Glutamatergic neuron (in vitro differentiated cells): ENCODE measurements around the gene MSH2. TPM values are rescaled to one million over a fixed set of nuclear protein-coding genes. Genes with fewer than 3 reads are reported as not detected.

Experiments
- DNase-seq: peaks from one replicate; pipeline ENCODE4 v3.0.0; 2022
- H3K27ac Mint-ChIP-seq: one replicate; pipeline ENCODE4 v1.8.0; 2020; ENCODE audit warnings: mild to moderate bottlenecking, mixed read lengths, inconsistent platforms; ENCODE audit not compliant: unreplicated experiment
- H3K27me3 Mint-ChIP-seq: one replicate; pipeline ENCODE4 v1.8.0; 2020; ENCODE audit warnings: mild to moderate bottlenecking, moderate library complexity, mixed read lengths, inconsistent platforms; ENCODE audit not compliant: unreplicated experiment
- H3K36me3 Mint-ChIP-seq: one replicate; pipeline ENCODE4 v1.8.0; 2020; ENCODE audit warnings: mild to moderate bottlenecking, mixed read lengths, inconsistent platforms; ENCODE audit not compliant: unreplicated experiment
- H3K4me1 Mint-ChIP-seq: one replicate; pipeline ENCODE4 v1.8.0; 2020; ENCODE audit warnings: mild to moderate bottlenecking, low read depth, mixed read lengths, inconsistent platforms; ENCODE audit not compliant: unreplicated experiment
- H3K4me3 Mint-ChIP-seq: one replicate; pipeline ENCODE4 v1.8.0; 2020; ENCODE audit warnings: mild to moderate bottlenecking, mixed read lengths, inconsistent platforms; ENCODE audit not compliant: unreplicated experiment
- H3K9me3 Mint-ChIP-seq: one replicate; pipeline ENCODE4 v1.8.0; 2020; ENCODE audit warnings: mild to moderate bottlenecking, moderate library complexity, mixed read lengths, inconsistent platforms; ENCODE audit not compliant: unreplicated experiment
- CTCF ChIP-seq: fragments of 200-600 bp; sonication (generic); IDR thresholded peaks from one replicate; pipeline ENCODE4 v1.5.0; 2021; ENCODE audit not compliant: partially characterized antibody, unreplicated experiment
- total RNA-seq: library from RNA; stranded (reverse); fragmentation: NEBNext Ultra II Directional; extraction: Animal tissue kit (Norgen Biotek cat#: 25700); gene quantifications from one replicate; pipeline ENCODE4 v1.2.1, GENCODE V29; 2021; ENCODE audit not compliant: unreplicated experiment

MSH2 gene
- total RNA-seq, 1 donor from 2014 or later, result 27.9 TPM

GRCh38 chr2:47485751-47486300 lies 82.9 kb downstream of the MSH2 start:
- Mint-ChIP-seq H3K9me3 (no peaks in the 10 kb centered on the region), H3K27ac (no peak overlapping the region), H3K36me3 (no peaks in the 10 kb centered on the region), H3K27me3 (no peaks in the 10 kb centered on the region), H3K4me3 (no peak overlapping the region), H3K4me1 (peaks cover 10% of the 10 kb centered on the region)
- TF ChIP-seq CTCF, result no peak
- no peak for DNase-seq

DNA sequence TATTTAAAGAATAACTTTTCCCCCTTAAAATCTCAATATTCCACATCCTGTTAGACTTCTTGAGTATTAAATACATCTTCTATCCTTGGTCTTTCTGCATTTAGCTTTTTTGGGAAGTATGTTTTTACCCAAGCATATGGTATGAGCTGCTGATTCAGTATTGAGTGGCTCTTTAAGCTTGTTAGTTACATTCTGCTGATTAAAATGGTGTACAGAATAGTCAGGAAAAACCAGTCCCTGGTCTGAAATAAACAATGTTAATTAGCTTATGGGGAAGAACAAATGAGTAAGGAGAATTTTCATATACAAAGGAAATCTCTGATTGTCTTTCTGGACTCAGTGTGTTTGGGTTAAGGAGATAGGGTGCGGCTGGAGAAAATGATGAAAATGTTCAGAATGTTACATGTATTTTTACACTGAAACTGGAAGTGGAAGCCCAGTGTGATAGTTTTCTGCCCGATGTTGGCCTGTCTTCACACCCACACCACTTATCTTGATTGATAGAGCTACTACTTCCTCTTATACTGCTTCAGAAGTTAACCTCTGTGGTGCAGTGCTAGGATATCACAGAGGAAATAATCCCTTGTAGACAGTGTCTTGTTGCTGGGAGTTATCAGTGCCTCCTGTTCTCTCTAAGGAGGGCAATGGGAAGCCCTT lies 84.0 kb downstream of the MSH2 start:
- no peak for DNase-seq
- H3K9me3 Mint-ChIP-seq, result no peaks in the 10 kb centered on the region
- H3K4me1 Mint-ChIP-seq, result peaks cover 10% of the 10 kb centered on the region
- H3K27me3 Mint-ChIP-seq, result no peaks in the 10 kb centered on the region
- TF ChIP-seq CTCF, result no peak
- no peak overlapping the region for H3K4me3 Mint-ChIP-seq
- H3K36me3 Mint-ChIP-seq, result no peaks in the 10 kb centered on the region
- H3K27ac Mint-ChIP-seq, result peak overlapping the region; percentile 2

DNA sequence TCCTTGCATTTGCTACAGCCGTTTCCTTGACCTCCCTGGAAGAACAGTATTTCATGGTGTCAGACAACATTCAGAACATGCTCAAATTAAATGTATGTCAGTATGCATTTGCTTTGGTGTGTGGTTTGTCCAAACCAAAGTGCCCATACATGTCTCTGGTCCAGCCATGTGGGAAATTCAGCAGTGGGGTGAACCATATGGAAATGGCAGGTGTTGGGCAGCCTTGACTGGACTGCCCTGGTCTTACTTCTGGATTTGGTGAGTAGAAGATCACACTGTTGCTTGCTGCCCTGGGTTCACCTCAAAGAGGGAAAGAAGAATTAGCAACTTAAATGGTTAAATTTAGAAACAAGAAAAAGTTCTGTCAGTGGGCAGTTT lies 84.5 kb downstream of the MSH2 start:
- H3K4me3 Mint-ChIP-seq, result no peak overlapping the region
- H3K36me3 Mint-ChIP-seq, result no peaks in the 10 kb centered on the region
- H3K27me3 Mint-ChIP-seq, result no peaks in the 10 kb centered on the region
- H3K4me1 Mint-ChIP-seq, result peaks cover 10% of the 10 kb centered on the region
- DNase-seq, result no peak
- H3K27ac Mint-ChIP-seq, result peak overlapping the region; percentile 13
- TF ChIP-seq CTCF, result no peak
- no peaks in the 10 kb centered on the region for H3K9me3 Mint-ChIP-seq

DNA sequence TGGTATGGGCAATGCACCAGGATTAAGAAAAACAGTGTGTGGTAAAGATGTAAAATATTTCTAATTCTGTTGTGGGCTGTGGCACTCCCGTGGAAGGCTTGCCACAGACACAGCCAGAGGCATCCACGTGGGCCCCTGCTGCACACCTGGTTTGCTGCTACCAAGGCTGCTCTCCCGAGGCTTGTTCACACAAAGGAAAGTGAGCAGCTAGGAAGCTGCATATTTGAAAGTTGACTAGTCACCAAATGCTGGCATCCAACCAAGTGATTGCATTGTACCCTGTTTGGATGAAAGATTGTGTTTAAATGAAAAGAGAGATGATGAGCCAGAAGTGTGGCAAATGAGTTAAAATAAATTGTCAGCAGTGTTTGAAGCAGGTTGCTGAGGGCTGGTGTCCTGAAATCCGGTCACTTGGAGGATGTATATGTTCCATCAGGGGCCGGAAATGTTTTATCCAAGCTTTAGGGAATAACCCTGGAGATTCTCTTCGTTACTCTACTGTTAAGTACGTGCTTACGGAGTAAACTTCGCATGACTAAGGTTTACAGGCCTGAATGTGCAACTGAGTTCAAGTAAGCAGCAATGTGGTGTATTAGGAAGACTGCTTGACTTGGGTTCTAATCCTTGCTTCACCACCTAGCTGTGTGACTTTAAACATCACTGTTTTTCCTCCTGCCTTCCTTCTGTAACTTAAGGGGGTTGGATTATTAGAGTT lies 86.1 kb downstream of the MSH2 start:
- DNase-seq, result no peak
- no peak overlapping the region for H3K27ac Mint-ChIP-seq
- TF ChIP-seq CTCF, result no peak
- peaks cover 10% of the 10 kb centered on the region for H3K36me3 Mint-ChIP-seq
- H3K27me3 Mint-ChIP-seq, result no peaks in the 10 kb centered on the region
- no peak overlapping the region for H3K4me3 Mint-ChIP-seq
- H3K9me3 Mint-ChIP-seq, result no peaks in the 10 kb centered on the region
- peaks cover 10% of the 10 kb centered on the region for H3K4me1 Mint-ChIP-seq

DNA sequence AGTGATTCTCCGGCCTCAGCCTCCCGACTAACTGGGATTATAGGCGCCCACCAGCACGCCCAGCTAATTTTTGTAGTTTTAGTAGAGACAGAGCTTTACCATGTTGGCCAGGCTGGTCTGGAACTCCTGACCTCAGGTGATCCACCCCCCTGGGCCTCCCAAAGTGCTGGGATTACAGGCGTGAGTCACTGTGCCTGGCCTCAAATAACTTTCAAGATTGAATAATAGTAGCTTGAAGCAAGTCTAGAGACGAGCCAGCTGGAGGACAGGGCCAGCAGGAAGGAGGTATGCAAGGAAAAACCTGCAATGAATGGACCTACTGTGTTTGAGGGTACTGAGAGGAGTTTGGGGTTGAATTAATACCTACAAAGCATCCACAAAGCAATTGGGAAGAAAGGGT lies 87.5 kb downstream of the MSH2 start:
- no peaks in the 10 kb centered on the region for H3K27me3 Mint-ChIP-seq
- H3K9me3 Mint-ChIP-seq, result no peaks in the 10 kb centered on the region
- H3K27ac Mint-ChIP-seq, result no peak overlapping the region
- peaks cover 10% of the 10 kb centered on the region for H3K36me3 Mint-ChIP-seq
- no peak for DNase-seq
- peaks cover 10% of the 10 kb centered on the region for H3K4me1 Mint-ChIP-seq
- H3K4me3 Mint-ChIP-seq, result no peak overlapping the region
- TF ChIP-seq CTCF, result no peak
